Measurements from ENCODE around the gene NID2.

The NID2 gene

GRCh38 chr14:52061390-52061789 is 7.5 kb downstream of the NID2 start:
- no peak for DNase-seq (ENCODE audit: low spot score)
- POLR2A ChIA-PET (ENCODE audit: low non-redundant PET): no interaction called here
- H3K27ac ChIP-seq: no peak overlapping the region
- CTCF ChIA-PET: no interaction called here
- TF ChIP-seq, protein P1, sequence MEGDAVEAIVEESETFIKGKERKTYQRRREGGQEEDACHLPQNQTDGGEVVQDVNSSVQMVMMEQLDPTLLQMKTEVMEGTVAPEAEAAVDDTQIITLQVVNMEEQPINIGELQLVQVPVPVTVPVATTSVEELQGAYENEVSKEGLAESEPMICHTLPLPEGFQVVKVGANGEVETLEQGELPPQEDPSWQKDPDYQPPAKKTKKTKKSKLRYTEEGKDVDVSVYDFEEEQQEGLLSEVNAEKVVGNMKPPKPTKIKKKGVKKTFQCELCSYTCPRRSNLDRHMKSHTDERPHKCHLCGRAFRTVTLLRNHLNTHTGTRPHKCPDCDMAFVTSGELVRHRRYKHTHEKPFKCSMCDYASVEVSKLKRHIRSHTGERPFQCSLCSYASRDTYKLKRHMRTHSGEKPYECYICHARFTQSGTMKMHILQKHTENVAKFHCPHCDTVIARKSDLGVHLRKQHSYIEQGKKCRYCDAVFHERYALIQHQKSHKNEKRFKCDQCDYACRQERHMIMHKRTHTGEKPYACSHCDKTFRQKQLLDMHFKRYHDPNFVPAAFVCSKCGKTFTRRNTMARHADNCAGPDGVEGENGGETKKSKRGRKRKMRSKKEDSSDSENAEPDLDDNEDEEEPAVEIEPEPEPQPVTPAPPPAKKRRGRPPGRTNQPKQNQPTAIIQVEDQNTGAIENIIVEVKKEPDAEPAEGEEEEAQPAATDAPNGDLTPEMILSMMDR (conservative IDR thresholded peaks at IDR 0.05; ENCODE audit: low read depth): no peak

DNA sequence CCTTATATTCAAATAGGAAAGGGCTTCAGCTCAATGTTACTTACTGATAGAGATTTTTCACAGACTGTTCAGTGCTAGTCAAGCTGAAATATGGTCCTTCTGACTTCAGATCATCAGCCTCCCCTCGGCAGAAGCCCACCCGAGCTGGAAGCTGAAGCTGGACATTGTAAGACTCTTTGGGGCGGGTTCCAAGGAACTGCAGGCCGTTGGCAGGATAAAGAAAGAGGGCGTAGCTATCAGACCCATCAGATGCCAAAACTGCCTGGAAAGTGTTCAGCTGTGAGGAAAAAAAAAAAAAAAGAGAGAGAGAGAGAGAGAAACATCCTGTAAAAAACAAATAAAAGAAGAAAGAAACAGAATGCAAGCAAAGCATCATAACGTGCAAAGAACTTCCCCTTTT is 8.8 kb downstream of the NID2 start:
- no peak overlapping the region for H3K27ac ChIP-seq
- CTCF ChIA-PET: no interaction called here

DNA sequence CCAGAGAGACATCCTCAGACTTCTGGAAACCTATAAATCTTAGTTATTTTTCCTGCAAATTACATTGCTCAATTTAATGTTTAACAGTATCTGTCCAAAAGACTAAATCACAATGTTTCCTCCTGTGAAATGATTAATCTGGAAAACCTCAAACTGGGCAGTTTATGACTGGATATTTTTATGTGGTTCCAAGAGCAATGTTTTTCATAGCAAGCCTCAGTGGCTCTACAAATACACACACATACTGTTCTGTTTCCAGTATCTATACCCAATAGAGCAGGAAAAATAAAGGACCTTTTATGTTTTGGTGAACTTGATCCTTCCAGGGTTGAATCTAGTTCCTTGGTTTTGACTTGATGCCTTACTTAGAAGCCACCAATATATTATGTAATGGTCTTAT is 9.2 kb downstream of the NID2 start:
- no peak for DNase-seq (ENCODE audit: low spot score)
- H3K27ac ChIP-seq: no peak overlapping the region
- ChIA-PET CTCF (no interaction called here), POLR2A (ENCODE audit: low non-redundant PET) (no interaction called here)
- TF ChIP-seq, protein P1 (conservative IDR thresholded peaks at IDR 0.05; ENCODE audit: low read depth): no peak

More for the DNA sequence above, 8.8 kb downstream of the NID2 start:
- no peak for DNase-seq (ENCODE audit: low spot score)
- POLR2A ChIA-PET (ENCODE audit: low non-redundant PET): no interaction called here
- TF ChIP-seq, protein P1 (conservative IDR thresholded peaks at IDR 0.05; ENCODE audit: low read depth): no peak

DNA sequence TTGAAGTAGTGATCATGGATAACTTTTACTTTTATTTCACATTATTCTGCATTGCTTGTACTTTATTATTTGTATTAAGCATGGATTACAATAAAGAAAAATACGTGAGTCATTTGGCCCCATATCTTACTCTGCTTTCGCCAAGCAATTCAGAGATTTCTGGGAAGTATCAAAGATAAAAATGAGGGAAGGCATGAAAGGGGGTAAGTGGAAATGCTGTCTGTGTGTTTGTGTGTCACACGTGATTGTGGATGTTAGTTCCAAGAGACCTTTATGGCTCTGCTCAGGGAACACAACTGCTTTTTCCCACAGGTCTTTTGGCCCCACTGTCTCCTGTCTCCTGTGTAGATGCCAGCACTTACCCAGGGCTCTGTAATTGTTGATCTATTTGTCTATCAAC is 10.5 kb downstream of the NID2 start:
- POLR2A ChIA-PET (ENCODE audit: low non-redundant PET): no interaction called here
- CTCF ChIA-PET: no interaction called here
- DNase-seq (ENCODE audit: low spot score): no peak
- H3K27ac ChIP-seq: no peak overlapping the region
- TF ChIP-seq, protein P1 (conservative IDR thresholded peaks at IDR 0.05; ENCODE audit: low read depth): no peak

DNA sequence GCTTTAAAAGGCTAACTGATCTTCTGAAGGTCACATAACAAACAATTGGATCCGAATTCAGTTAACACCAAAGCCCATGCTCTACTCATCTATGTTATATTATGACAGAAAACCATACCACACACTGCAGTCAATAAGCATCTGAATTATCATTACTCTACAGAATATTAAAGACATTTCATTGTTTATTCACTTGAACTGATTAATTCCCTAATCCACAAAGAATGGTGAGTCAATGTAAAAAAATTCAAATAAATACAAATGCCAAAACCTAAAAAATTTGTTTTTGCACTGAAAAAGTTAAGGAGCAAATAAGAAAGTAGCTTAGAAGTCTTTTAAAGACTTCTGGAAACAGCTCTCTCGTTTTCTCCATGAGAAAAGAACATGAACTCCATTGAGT is 13.7 kb downstream of the NID2 start:
- ChIA-PET POLR2A (ENCODE audit: low non-redundant PET) (no interaction called here), CTCF (no interaction called here)
- TF ChIP-seq, protein P1 (conservative IDR thresholded peaks at IDR 0.05; ENCODE audit: low read depth): no peak
- H3K27ac ChIP-seq: no peak overlapping the region
- DNase-seq (ENCODE audit: low spot score): no peak

GRCh38 chr14:52054678-52055077 is 14.2 kb downstream of the NID2 start:
- no peak overlapping the region for H3K27ac ChIP-seq
- no peak for DNase-seq (ENCODE audit: low spot score)
- POLR2A ChIA-PET (ENCODE audit: low non-redundant PET): no interaction called here
- TF ChIP-seq, protein P1 (conservative IDR thresholded peaks at IDR 0.05; ENCODE audit: low read depth): no peak
- CTCF ChIA-PET: no interaction called here

DNA sequence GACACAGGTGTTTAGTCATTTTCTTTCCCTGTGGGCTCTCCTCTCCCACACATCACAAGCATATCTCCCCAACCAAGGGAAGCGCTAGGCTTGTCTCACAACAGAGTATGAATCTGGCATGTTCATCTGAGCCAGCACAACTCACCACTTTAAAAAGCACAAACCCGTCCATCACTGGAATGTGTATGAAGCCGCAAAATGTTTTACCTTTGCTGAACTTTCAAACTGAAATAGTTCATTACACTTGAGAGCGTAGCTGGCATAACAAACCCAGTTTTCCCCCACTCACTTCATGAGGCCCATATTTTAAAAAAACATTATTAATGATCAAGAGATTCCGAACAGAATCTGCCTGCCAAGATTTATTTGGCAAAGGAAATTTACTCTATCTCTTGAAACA is 15.8 kb downstream of the NID2 start:
- ChIA-PET CTCF (no interaction called here), POLR2A (ENCODE audit: low non-redundant PET) (no interaction called here)
- TF ChIP-seq, protein P1 (conservative IDR thresholded peaks at IDR 0.05; ENCODE audit: low read depth): no peak
- no peak for DNase-seq (ENCODE audit: low spot score)
- H3K27ac ChIP-seq: no peak overlapping the region

Data from RWPE1 (cell line).